Mucosa of stomach (tissue), 1 donor: ENCODE data around the gene C1GALT1.
"Not testable (repeated sequence)": the region's sequence is repeated elsewhere in the genome, so short reads cannot be mapped to it uniquely, and the experiment has no call there.

Source experiments
- H3K27me3 ChIP-seq: one replicate; pipeline ENCODE4 v1.7.0; 2013; ENCODE audit warnings: mild to moderate bottlenecking, low read length; ENCODE audit not compliant: control insufficient read depth, insufficient read depth
- H3K36me3 ChIP-seq: one replicate; pipeline ENCODE4 v1.7.0; 2013; ENCODE audit warnings: low read length; ENCODE audit not compliant: control insufficient read depth, insufficient read depth
- H3K4me1 ChIP-seq: one replicate; pipeline ENCODE4 v1.7.0; 2013; ENCODE audit warnings: mild to moderate bottlenecking, low read length; ENCODE audit not compliant: control insufficient read depth, insufficient read depth
- H3K4me3 ChIP-seq: one replicate; pipeline ENCODE4 v1.7.0; 2013; ENCODE audit warnings: low read length
- H3K9ac ChIP-seq: one replicate; pipeline ENCODE4 v1.7.0; 2013; ENCODE audit warnings: mild to moderate bottlenecking, low read length, moderate library complexity
- H3K9me3 ChIP-seq: one replicate; pipeline ENCODE4 v1.7.0; 2013; ENCODE audit warnings: mild to moderate bottlenecking, low read length, moderate library complexity; ENCODE audit not compliant: control insufficient read depth
- donor health status: Pancreatic carcinoma.

Gene C1GALT1

DNA sequence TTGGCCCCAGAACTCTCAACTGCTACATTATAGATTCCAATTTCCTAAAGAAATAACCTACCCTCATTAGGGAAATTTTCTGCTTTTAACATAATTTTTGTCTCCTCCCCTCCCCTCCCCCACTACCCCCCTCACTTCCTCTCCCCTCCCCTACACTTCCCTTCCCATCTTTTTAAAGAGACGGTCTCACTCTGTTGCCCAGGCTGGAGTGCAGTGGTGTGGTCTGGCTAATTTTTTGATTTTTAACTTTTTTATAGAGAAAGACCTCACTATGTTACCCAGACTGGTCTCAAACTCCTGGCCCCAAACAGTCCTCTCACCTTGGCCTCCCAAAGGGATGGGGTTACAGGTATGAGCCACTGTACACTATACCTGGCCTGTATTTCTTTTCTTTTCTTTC lies 30.5 kb upstream of the C1GALT1 start:
- H3K27me3 ChIP-seq: no peaks in the 10 kb centered on the region

DNA sequence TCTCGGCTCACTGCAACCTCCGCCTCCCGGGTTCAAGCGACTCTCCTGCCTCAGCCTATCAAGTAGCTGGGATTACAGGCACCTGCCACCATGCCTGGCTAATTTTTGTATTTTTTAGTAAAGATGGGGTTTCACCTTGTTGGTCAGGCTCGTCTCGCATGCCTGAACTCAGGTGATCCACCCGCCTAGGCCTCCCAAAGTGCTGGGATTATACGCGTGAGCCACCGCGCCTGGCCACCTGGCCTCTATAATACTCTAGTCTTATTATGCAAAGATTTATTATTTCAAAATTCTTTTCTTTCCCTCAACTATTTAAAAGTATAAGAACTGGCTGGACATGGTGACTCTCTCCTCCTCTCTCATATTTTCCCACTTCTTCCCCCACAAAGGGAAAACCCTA lies 30.0 kb upstream of the C1GALT1 start:
- H3K4me1 ChIP-seq: peaks cover 16% of the 10 kb centered on the region
- H3K4me3 ChIP-seq: no peak overlapping the region
- no peaks in the 10 kb centered on the region for H3K27me3 ChIP-seq
- H3K9me3 ChIP-seq: no peaks in the 10 kb centered on the region
- no peaks in the 10 kb centered on the region for H3K36me3 ChIP-seq
- H3K9ac ChIP-seq: no peak overlapping the region

More for the DNA sequence above, 30.5 kb upstream of the C1GALT1 start:
- H3K9ac ChIP-seq: no peak overlapping the region
- H3K9me3 ChIP-seq: no peaks in the 10 kb centered on the region
- H3K36me3 ChIP-seq: no peaks in the 10 kb centered on the region
- no peak overlapping the region for H3K4me3 ChIP-seq
- peaks cover 11% of the 10 kb centered on the region for H3K4me1 ChIP-seq

DNA sequence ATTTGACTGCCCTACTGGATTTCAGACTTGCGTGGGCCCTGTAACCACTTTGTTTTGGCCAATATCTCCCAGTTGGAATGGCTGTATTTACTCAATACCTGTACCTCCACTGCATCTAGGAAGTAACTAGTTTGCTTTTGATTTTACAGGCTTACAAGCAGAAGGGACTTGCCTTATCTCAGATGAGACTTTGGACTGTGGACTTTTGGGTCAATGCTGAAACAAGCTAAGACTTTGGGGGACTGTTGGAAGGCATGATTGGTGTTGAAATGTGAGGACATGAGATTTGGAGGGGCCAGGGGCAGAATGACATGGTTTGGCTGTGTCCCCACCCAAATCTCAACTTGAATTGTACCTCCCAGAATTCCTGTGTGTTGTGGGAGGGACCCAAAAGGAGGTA lies 28.0 kb upstream of the C1GALT1 start:
- H3K4me3 ChIP-seq, H3K36me3 ChIP-seq, H3K9ac ChIP-seq, H3K4me1 ChIP-seq, H3K27me3 ChIP-seq, H3K9me3 ChIP-seq: not testable (repeated sequence)

DNA sequence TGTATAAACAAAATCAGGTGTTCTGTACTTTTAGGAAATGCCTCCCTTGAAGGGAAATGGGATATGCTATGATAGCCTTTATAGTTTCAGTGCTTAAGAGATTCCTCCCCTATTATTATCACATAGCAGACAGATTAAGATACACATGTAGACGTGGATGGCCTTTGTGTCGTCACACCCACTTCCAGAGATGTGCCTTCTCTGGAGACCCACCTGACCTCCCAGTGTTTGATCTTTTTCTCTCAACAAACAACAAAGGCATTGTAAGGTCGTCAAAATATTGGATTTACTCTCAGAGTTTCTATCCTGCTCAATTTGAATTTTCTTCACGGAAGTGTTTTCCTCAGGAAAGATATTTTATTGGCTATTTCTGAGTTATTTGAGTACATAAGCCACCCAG lies 25.7 kb upstream of the C1GALT1 start:
- Histone ChIP-seq H3K4me1 (peaks cover 7% of the 10 kb centered on the region), H3K27me3 (no peaks in the 10 kb centered on the region), H3K9me3 (no peaks in the 10 kb centered on the region), H3K36me3 (no peaks in the 10 kb centered on the region), H3K9ac (no peak overlapping the region), H3K4me3 (no peak overlapping the region)

DNA sequence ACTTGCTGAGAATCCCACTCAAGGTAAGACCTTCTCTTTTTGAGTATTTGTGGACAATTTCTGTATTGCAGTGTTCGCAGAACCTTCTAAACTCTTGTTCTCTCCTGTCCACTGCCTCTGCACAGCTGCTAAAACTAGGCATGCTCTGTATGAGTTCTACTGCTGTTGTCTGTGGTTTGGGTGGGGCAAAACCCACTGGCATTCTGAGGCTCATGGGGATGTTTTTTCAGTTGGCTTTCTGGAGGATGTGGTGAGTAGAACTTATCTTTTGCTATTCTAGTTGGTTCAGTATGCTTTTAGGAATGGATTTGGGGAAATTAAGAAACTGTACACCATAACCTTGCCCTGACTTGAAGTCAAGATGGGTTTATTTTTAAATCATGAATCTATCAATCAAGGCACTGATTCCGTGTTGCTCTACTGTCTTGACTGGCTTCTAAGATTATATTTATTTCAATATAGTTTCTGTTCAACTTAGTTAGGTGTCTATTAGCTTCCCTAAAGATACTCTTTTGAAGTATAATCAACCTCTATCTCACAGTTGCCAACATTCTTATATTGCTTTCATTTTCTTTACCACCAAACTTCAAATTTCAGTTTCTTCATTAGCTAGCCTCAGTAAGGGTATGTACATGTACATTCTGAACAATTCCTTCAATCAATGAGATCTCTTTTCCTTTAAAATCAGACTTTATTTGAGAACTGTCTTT lies 25.0 kb upstream of the C1GALT1 start:
- Histone ChIP-seq H3K9ac (no peak overlapping the region), H3K4me3 (no peak overlapping the region), H3K9me3 (no peaks in the 10 kb centered on the region), H3K36me3 (no peaks in the 10 kb centered on the region), H3K4me1 (peaks cover 7% of the 10 kb centered on the region), H3K27me3 (no peaks in the 10 kb centered on the region)

DNA sequence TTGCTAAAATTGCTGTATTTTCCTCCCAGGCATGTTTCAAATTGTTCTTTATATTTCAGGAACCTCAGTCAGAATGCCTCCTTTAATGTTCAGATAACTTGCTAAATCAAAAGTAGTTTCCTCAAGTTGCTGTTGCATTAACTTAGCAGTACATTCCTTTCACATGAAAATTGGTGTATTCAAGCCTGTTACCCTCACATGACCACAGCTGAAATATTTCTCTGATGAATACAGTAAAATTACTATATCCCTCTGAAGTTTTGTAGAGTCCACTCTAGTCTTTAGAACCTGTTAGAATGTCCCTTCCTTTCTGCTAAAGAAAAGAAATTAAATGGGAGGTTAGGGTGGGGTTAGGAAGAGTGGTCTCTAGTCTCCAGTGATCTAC lies 24.5 kb upstream of the C1GALT1 start:
- H3K4me3 ChIP-seq: no peak overlapping the region

DNA sequence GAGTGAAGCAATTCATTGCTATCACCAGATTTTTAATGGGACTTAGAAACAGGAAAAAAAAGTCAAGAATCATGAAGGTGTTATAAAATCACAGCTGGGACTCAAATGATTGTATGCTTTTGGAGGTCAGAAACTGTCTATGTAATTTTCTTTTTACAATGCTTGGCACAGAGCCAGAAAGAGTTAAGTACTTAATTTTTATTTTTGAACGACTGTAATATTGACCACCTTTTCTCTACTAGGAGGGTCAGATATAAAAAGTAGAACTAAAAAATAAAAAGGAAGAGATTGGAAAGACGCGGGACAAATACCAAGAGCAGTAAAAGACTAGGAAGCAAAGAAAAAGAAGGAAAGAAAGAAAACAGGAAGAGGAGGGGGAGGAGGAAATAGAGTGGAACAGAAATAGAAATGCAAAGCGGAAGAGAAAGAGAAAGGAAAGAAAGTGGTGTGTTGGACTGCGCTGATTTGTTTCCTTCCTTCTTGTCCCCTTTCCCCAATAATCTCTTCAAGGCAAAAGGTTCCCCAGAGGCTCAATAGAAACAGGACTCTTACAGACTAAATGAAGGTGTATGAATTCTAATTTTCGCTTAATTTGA lies 23.2 kb upstream of the C1GALT1 start:
- Histone ChIP-seq H3K9ac (no peak overlapping the region), H3K36me3 (no peaks in the 10 kb centered on the region), H3K9me3 (no peaks in the 10 kb centered on the region), H3K4me3 (no peak overlapping the region), H3K27me3 (no peaks in the 10 kb centered on the region), H3K4me1 (peaks cover 7% of the 10 kb centered on the region)

More for the DNA sequence above, 24.5 kb upstream of the C1GALT1 start:
- H3K9me3 ChIP-seq: no peaks in the 10 kb centered on the region
- H3K4me1 ChIP-seq: peaks cover 7% of the 10 kb centered on the region
- H3K36me3 ChIP-seq: no peaks in the 10 kb centered on the region
- no peaks in the 10 kb centered on the region for H3K27me3 ChIP-seq
- H3K9ac ChIP-seq: no peak overlapping the region

DNA sequence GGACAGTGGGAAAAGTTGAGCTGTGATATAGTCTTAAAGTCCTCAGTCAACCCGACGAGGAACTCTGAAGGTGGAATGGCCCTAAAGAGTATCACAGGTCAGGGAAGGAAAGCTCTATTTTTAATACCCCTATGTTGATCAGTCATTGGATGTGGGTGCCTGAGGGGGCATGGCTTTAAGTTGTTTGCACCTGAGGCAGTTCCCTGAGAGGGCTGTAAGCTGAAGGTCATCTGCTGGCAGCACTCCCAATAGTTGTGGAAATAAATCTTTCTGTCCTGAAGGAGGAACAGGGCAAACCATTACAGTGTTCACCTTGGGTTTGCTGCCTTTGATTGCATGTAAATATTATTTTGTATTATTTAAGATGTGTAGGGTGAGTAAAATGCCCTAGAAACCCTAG lies 17.8 kb upstream of the C1GALT1 start:
- Histone ChIP-seq H3K9me3 (no peaks in the 10 kb centered on the region), H3K4me1 (no peaks in the 10 kb centered on the region), H3K9ac (no peak overlapping the region), H3K36me3 (no peaks in the 10 kb centered on the region), H3K27me3 (no peaks in the 10 kb centered on the region), H3K4me3 (no peak overlapping the region)

DNA sequence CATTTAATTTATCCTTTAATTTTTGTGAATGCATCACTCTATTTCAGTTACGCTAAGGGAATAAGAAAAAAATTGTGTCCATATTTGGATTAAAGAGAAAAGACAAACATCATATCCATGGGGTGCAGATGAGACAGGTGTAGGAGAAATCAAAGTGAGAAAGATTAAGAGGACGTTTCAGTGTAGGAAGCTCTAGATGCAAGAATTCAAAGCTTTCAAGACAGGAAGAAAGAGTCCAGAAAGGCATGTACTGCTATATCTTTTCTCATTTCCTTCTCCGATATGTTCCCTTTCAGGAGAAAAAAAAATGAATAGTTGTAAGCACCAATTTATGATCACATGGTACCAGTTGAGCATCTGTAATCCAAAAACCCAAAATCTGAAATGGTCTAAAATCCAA lies 17.0 kb upstream of the C1GALT1 start:
- Histone ChIP-seq H3K27me3 (no peaks in the 10 kb centered on the region), H3K4me3 (no peak overlapping the region), H3K36me3 (no peaks in the 10 kb centered on the region)

DNA sequence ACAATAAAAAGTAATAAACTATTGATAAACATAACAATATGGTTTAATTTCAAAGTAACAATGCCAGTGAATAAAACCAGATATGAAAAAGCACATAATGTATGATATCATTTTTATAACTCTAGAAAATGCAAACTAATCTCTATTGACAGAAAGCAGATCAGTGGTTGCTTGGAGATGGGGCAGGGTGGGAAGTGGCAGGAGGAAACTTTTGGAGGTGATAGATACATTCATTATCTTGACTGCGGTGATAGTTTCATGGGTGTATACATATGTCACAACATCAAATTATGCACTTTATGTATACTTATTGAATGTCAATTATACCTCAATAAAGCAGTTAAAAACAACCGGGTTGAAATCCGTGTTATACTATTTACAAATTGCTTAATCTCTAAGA lies 16.0 kb upstream of the C1GALT1 start:
- no peak overlapping the region for H3K9ac ChIP-seq
- no peak overlapping the region for H3K4me3 ChIP-seq
- no peaks in the 10 kb centered on the region for H3K27me3 ChIP-seq
- no peaks in the 10 kb centered on the region for H3K9me3 ChIP-seq
- no peaks in the 10 kb centered on the region for H3K36me3 ChIP-seq
- H3K4me1 ChIP-seq: no peaks in the 10 kb centered on the region

More for the DNA sequence above, 17.0 kb upstream of the C1GALT1 start:
- Histone ChIP-seq H3K4me1 (no peaks in the 10 kb centered on the region), H3K9me3 (no peaks in the 10 kb centered on the region), H3K9ac (no peak overlapping the region)

DNA sequence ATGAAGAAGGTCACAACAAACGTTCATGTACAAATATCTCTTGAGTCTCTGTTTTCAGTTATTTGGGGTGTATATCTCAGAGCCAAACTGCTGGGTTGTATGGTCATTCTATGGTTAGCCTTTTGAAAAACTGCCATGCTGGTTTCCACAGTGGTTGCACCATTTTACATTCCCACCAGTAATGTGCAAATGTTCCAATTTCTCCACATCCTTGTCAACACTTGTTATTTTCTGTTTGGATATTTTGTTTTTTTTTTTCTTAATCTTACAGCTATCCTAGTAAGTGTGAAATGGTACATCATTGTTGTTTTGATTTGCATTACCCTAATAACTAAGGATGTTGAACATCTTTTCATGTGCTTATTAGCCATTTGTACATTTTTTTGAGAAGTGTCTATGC lies 13.0 kb upstream of the C1GALT1 start:
- H3K4me3 ChIP-seq: no peak overlapping the region
- H3K36me3 ChIP-seq: no peaks in the 10 kb centered on the region
- H3K4me1 ChIP-seq: no peaks in the 10 kb centered on the region
- H3K27me3 ChIP-seq: no peaks in the 10 kb centered on the region
- H3K9ac ChIP-seq: no peak overlapping the region
- no peaks in the 10 kb centered on the region for H3K9me3 ChIP-seq

DNA sequence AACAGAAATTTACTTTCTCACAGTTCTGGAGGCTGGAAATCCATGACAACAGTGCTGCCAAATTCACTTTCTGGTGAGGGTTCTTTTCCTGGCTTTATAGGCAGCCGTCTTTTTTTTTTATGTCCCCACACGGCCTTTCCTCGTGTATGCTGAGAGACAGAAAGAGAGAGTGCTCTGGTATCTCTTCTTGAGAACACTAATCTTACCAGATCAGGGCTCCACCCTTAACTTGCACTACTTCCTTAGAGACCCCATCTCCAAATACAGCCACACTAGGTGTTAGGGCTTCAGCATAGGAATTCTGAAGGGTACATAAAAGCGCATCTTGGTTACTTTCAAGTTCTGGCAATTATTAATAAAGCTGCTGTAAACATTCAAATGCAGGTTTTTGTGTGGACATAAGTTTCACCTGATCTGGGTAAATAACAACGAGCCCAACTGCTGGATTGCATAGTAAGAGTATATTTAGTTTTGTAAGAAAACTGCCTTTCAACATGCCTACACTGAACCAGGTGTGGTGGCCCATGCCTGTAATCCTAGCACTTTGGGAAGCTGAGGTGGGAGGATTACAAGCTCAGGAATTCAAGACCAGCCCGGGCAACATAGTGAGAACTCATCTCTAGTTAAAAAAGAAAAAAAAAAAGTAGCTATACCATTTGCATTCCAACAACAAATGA lies 8.2 kb upstream of the C1GALT1 start:
- H3K9me3 ChIP-seq: no peaks in the 10 kb centered on the region

More for the DNA sequence above, 8.2 kb upstream of the C1GALT1 start:
- H3K4me1 ChIP-seq: peaks cover 13% of the 10 kb centered on the region
- no peaks in the 10 kb centered on the region for H3K27me3 ChIP-seq
- H3K36me3 ChIP-seq: no peaks in the 10 kb centered on the region
- no peak overlapping the region for H3K9ac ChIP-seq
- no peak overlapping the region for H3K4me3 ChIP-seq
